Measurements from ENCODE around the gene RBBP7.

GRCh38 chrX:16867947-16868346, 2.2 kb downstream of the RBBP7 start:
- TF ChIP-seq CTCF (IDR thresholded peaks at IDR 0.05; ENCODE audit: low read depth, low read length, poor library complexity, severe bottlenecking) (no peak), EZH2phosphoT487 (IDR thresholded peaks at IDR 0.05; ENCODE audit: borderline replicate concordance, low read length) (no peak)

Measured in DOHH2 (cell line).